DOHH2 (cell line): ENCODE results near the gene COQ10B.

Experiments used
- H3F3A ChIP-seq: fragments of 200-600 bp; sonication (generic), shearing (Covaris generic); 2 replicates; pipeline ENCODE4 v1.6.0; 2016; ENCODE audit warnings: antibody characterized with exemption, mild to moderate bottlenecking; ENCODE audit not compliant: control insufficient read depth, insufficient read depth
- H3K27ac ChIP-seq: fragments of 200-600 bp; sonication (generic); 2 replicates; pipeline ENCODE4 v1.5.1; 2014; ENCODE audit warnings: low read depth, mild to moderate bottlenecking, low read length, moderate library complexity
- H3K27me3 ChIP-seq: fragments of 200-600 bp; sonication (generic); 2 replicates; pipeline ENCODE4 v1.6.1; 2014; ENCODE audit warnings: mild to moderate bottlenecking, low read length, mixed read lengths; ENCODE audit not compliant: control insufficient read depth
- H3K36me3 ChIP-seq: fragments of 200-600 bp; sonication (generic); 2 replicates; pipeline ENCODE4 v1.6.1; 2014; ENCODE audit warnings: mild to moderate bottlenecking, low read length, moderate library complexity, mixed read lengths; ENCODE audit not compliant: control insufficient read depth
- H3K4me1 ChIP-seq: fragments of 200-600 bp; sonication (generic); 2 replicates; pipeline ENCODE4 v1.6.1; 2014; ENCODE audit warnings: mild to moderate bottlenecking, low read length, mixed read lengths; ENCODE audit not compliant: control insufficient read depth
- H3K4me2 ChIP-seq: fragments of 200-600 bp; sonication (generic); 2 replicates; pipeline ENCODE4 v1.6.0; 2014; ENCODE audit warnings: mild to moderate bottlenecking, low read length, moderate library complexity
- H3K4me3 ChIP-seq: fragments of 200-600 bp; sonication (generic); 2 replicates; pipeline ENCODE4 v1.5.1; 2014; ENCODE audit warnings: mild to moderate bottlenecking, low read length, mixed read lengths
- H3K79me2 ChIP-seq: fragments of 200-600 bp; sonication (generic); 2 replicates; pipeline ENCODE4 v1.6.1; 2014; ENCODE audit warnings: mild to moderate bottlenecking, low read length, mixed read lengths; ENCODE audit not compliant: control insufficient read depth
- H3K9me2 ChIP-seq: fragments of 200-600 bp; sonication (generic); replicated peaks from 2 replicates; pipeline ENCODE4 v1.6.1; 2014; ENCODE audit warnings: mild to moderate bottlenecking, low read length, mixed read lengths; ENCODE audit not compliant: control insufficient read depth
- H3K9me3 ChIP-seq: fragments of 200-600 bp; sonication (generic); 2 replicates; pipeline ENCODE4 v1.6.1; 2014; ENCODE audit warnings: antibody characterized with exemption, low read length, mixed read lengths; ENCODE audit not compliant: control insufficient read depth, insufficient read depth
- H4K20me1 ChIP-seq: fragments of 200-600 bp; sonication (generic); 2 replicates; pipeline ENCODE4 v1.6.0; 2014; ENCODE audit warnings: low read depth, mild to moderate bottlenecking, antibody characterized with exemption, low read length, moderate library complexity; ENCODE audit not compliant: control insufficient read depth, insufficient read depth
- EZH2phosphoT487 ChIP-seq: fragments of 200-600 bp; sonication (generic); IDR thresholded peaks from 2 replicates; pipeline ENCODE4 v1.6.1; 2017; ENCODE audit warnings: borderline replicate concordance, mild to moderate bottlenecking, antibody characterized with exemption, low read length, moderate library complexity, mixed read lengths
- TF ChIP-seq, protein P1 (sequence below): fragments of 200-600 bp; sonication (generic); IDR thresholded peaks from one replicate; pipeline ENCODE4 v1.5.1; 2014; ENCODE audit warnings: antibody characterized with exemption, mild to moderate bottlenecking, low read depth, low read length; ENCODE audit not compliant: poor library complexity, severe bottlenecking

Gene COQ10B

DNA sequence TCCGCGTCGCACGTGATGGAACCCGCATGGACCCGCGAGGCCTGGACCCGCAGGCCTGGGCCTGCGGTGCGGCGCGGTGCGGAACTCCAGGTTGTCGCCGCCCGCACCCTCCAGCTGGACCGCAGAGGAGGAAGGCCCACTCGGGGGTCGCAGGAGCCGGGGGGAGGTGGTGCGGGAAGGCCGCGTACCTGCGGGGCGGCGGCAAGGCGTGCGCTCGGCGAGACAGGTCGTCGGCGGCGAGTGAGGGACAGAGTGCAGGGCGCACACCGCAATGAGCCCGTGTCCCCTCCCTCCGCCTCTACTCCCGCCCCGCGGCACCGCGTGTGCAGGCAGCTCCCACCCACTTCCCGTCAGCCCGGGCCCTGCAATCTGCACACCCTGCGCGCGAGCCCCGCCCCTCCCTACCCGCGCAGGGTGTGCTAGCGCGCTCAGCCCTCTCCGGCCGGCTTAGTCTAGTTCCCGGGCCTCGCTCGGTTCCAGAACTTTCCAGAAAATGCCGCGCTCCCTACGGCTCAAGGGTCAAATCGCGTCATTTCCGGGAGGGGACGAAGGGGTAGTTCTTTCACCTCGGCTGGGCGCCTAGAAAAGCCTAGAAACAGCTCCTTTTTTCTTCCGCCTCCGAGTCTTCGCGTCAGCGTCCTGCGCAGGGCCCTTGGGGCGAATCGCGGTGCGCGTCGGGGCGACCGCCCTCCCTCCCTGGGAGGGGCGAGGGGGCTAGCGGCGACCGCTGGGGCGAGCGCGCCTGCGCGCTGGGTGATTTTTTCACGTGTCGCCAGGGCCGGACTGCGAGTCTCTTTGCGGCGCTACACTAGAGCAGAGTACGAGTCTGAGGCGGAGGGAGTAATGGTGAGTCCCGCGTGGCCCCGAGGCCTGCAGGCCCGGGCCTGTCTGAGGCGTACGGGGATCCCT, 46.5 kb downstream of the COQ10B start, which contains the start of the genes HSPD1 and HSPE1:
HSPD1 (minus strand) TSS at position 247 of the 909 bp plus-strand sequence. CDS start 992 bp downstream, outside the sequence.
HSPE1 (plus strand) TSS at position 786 of the 909 bp plus-strand sequence; CDS start at position 844, 58 bp downstream.
- peak within 1 kb of the TSS; percentile 76 for H3K27ac ChIP-seq
- peak within 1 kb of the TSS; percentile 74 for H3K4me3 ChIP-seq
- H3K9me2 ChIP-seq: no peaks in the 10 kb centered on the region
- H3K4me2 ChIP-seq: peak within 1 kb of the TSS; percentile 89
- H3K27me3 ChIP-seq: no peaks in the 10 kb centered on the region
- peaks cover 35% of the 10 kb centered on the region for H4K20me1 ChIP-seq
- peaks cover 95% of the 10 kb centered on the region for H3K79me2 ChIP-seq
- H3K4me1 ChIP-seq: peaks cover 48% of the 10 kb centered on the region
- no peaks in the 10 kb centered on the region for H3K9me3 ChIP-seq
- H3K36me3 ChIP-seq: peaks cover 93% of the 10 kb centered on the region
- H3F3A ChIP-seq: peaks cover 47% of the 10 kb centered on the region
- no peak for TF ChIP-seq EZH2phosphoT487
- TF ChIP-seq, protein P1, sequence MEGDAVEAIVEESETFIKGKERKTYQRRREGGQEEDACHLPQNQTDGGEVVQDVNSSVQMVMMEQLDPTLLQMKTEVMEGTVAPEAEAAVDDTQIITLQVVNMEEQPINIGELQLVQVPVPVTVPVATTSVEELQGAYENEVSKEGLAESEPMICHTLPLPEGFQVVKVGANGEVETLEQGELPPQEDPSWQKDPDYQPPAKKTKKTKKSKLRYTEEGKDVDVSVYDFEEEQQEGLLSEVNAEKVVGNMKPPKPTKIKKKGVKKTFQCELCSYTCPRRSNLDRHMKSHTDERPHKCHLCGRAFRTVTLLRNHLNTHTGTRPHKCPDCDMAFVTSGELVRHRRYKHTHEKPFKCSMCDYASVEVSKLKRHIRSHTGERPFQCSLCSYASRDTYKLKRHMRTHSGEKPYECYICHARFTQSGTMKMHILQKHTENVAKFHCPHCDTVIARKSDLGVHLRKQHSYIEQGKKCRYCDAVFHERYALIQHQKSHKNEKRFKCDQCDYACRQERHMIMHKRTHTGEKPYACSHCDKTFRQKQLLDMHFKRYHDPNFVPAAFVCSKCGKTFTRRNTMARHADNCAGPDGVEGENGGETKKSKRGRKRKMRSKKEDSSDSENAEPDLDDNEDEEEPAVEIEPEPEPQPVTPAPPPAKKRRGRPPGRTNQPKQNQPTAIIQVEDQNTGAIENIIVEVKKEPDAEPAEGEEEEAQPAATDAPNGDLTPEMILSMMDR: no peak

DNA sequence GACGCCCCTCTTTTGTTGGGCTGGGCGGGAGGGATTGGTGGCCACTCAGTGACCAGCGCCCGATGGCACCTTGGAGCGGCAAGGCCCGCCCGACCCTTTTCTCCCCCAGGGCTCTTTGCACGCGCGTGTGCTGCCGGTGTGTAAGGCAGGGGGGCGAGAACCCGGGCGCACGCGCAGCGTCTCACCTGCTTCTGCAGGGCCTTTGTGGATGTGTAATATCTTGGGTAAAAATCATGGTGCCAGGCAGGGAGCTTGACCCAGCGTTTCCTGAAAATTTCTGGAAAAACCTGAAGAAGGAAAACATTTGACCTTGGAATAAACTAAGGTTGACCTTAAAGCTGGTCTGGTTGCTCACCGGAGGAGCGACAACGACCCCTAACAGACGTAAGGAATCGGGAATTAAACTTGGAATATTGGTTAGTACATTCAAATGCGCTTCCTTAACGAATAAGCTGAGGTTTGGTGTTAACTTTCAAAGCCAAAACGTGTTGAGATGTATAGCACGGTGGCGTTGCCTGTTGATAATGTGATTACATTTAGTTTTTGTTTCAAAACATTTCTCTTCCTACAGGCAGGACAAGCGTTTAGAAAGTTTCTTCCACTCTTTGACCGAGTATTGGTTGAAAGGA, 47.3 kb downstream of the COQ10B start:
- H3K9me2 ChIP-seq: no peaks in the 10 kb centered on the region
- no peaks in the 10 kb centered on the region for H3K27me3 ChIP-seq
- peaks cover 89% of the 10 kb centered on the region for H3K36me3 ChIP-seq
- peak overlapping the region; percentile 89 for H3K4me2 ChIP-seq
- H3K9me3 ChIP-seq: no peaks in the 10 kb centered on the region
- H4K20me1 ChIP-seq: peaks cover 32% of the 10 kb centered on the region
- H3K4me3 ChIP-seq: peak overlapping the region; percentile 74
- H3K79me2 ChIP-seq: peaks cover 87% of the 10 kb centered on the region
- peaks cover 46% of the 10 kb centered on the region for H3K4me1 ChIP-seq
- TF ChIP-seq, protein P1: no peak
- TF ChIP-seq EZH2phosphoT487: no peak
- peaks cover 44% of the 10 kb centered on the region for H3F3A ChIP-seq
- H3K27ac ChIP-seq: peak overlapping the region; percentile 76

DNA sequence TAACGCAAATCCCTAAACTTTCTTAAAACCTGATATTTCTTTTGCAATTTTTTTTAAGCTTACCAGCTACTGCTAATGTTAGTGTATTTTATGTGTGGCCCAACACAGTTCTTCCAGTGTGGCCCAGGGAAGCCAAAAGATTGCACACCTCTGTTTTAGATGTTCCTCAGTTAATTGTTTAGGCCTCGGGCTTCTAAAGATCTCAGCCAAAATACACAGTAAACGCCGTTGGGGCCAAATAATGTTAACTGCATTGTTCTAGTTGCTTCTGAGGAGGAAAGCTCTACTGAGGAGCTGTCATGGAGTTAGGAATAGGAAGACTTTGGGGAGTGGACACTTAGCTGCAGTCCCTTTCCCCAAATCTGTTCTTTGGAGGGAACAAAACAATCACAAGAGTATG, 48.8 kb downstream of the COQ10B start:
- Histone ChIP-seq H3K79me2 (peaks cover 75% of the 10 kb centered on the region), H3K9me3 (no peaks in the 10 kb centered on the region), H3F3A (peaks cover 52% of the 10 kb centered on the region), H3K27ac (0 out of 2 replicates have a peak overlapping the region, but pooled peaks have one; percentile 3), H3K27me3 (no peaks in the 10 kb centered on the region), H3K36me3 (peaks cover 86% of the 10 kb centered on the region), H3K9me2 (no peaks in the 10 kb centered on the region), H3K4me3 (peak overlapping the region; percentile 74), H4K20me1 (peaks cover 17% of the 10 kb centered on the region), H3K4me2 (peak overlapping the region; percentile 89), H3K4me1 (peaks cover 30% of the 10 kb centered on the region)
- no peak for TF ChIP-seq EZH2phosphoT487
- TF ChIP-seq, protein P1: no peak
